ENCODE measurements around the gene NKAIN2. TPM values are rescaled to one million over a fixed set of nuclear protein-coding genes. Genes with fewer than 3 reads are reported as not detected.

The NKAIN2 gene
- total RNA-seq, 4 donors from 2014 or later = 0.11 to 1.0 (median 0.94) TPM; not detected in 1

DNA sequence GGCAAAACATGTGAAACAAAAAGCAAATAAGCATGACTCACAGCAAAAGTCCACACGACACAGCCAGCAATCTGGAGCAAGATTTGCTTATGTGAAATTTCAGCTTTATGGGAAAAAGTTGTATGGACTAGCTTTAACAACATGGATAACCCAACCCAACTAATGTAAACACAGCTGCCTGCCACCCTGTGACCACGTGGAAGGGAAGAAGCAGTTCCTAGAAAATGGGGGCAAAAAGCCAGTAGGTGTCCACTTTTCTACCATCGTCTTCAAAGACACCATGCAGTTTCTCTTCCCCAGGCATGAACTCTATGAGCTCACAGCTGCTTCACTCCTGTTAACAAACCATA is 733.2 kb downstream of the NKAIN2 start:
- no peak for DNase-seq
- WGBS, 2 donors = 60 to 69% methylated on average over 3 of the region's 3 CpGs
- no peak for TF ChIP-seq CTCF (IDR thresholded peaks at IDR 0.05)
- no peak for TF ChIP-seq POLR2A (IDR thresholded peaks at IDR 0.05)
- no peaks in the 10 kb centered on the region for H3K36me3 ChIP-seq
- H3K27me3 ChIP-seq = no peaks in the 10 kb centered on the region
- no peaks in the 10 kb centered on the region for H3K4me1 ChIP-seq
- H3K4me3 ChIP-seq (replicated peaks in 1 of 3) = no peak overlapping the region
- intact Hi-C loops (cut with DNase I) = no loop called here
- no peak overlapping the region for H3K27ac ChIP-seq
- no peaks in the 10 kb centered on the region for H3K9me3 ChIP-seq

- no peak for DNase-seq
- no peaks in the 10 kb centered on the region for H3K4me1 ChIP-seq
- no peaks in the 10 kb centered on the region for H3K36me3 ChIP-seq
- intact Hi-C loops (cut with DNase I) = no loop called here
- H3K4me3 ChIP-seq (replicated peaks in 1 of 3) = no peak overlapping the region
- no peak for TF ChIP-seq CTCF (IDR thresholded peaks at IDR 0.05)
- TF ChIP-seq POLR2A (IDR thresholded peaks at IDR 0.05) = no peak
- H3K27ac ChIP-seq = no peak overlapping the region
- H3K27me3 ChIP-seq = no peaks in the 10 kb centered on the region
- H3K9me3 ChIP-seq = no peaks in the 10 kb centered on the region
These were observed 735.4 kb downstream of the NKAIN2 start for GRCh38 chr6:124539096-124539495.

DNA sequence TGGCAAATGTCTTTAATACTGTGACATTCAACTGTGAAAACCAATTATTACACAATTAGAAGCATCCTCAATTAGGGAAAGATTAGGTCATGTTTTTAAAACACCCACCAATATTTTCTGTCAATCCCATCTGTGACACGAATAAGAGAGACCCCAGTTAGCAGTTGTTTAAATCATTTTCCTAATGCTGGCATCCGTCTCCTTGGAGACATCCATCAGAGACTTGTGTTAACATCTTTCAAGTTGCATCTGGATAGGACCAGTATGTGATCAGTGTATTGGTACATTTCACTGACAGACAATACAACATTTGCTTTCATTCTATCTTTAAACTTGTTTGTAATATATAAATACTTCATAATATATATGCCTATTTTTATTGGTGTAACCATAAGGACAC is 737.9 kb downstream of the NKAIN2 start:
- intact Hi-C loops (cut with DNase I) = no loop called here
- TF ChIP-seq CTCF (IDR thresholded peaks at IDR 0.05) (no peak), POLR2A (IDR thresholded peaks at IDR 0.05) (no peak)
- H3K4me3 ChIP-seq (replicated peaks in 1 of 3) = no peak overlapping the region
- DNase-seq = no peak
- no peaks in the 10 kb centered on the region for H3K36me3 ChIP-seq
- WGBS, 2 donors = 86 to 94% methylated on average over 2 of the region's 2 CpGs
- no peak overlapping the region for H3K27ac ChIP-seq
- H3K9me3 ChIP-seq = no peaks in the 10 kb centered on the region
- no peaks in the 10 kb centered on the region for H3K4me1 ChIP-seq
- no peaks in the 10 kb centered on the region for H3K27me3 ChIP-seq

DNA sequence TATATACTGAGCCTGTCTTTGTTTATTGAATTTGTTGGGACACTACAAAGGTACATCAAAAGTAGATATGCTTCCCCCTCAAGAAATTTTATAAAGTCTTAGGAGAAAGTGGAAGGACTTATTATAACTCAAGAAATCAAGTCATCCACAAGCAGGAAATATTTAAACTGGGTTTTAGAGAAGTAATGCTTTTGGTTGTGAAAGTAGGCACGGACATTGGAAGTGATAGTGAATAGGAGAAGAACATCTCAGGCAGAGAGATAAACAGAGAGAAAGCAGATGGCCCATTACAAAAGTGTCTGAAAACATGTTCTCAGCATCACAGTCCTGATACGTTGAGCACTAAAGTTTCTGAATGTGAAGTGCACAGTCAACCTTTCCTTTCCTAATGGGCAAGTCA is 742.9 kb downstream of the NKAIN2 start:
- 58 to 62% methylated on average over 2 of the region's 2 CpGs for WGBS, 2 donors
- Histone ChIP-seq H3K27me3 (no peaks in the 10 kb centered on the region), H3K4me3 (replicated peaks in 1 of 3) (no peak overlapping the region), H3K27ac (no peak overlapping the region), H3K9me3 (no peaks in the 10 kb centered on the region), H3K4me1 (no peaks in the 10 kb centered on the region), H3K36me3 (no peaks in the 10 kb centered on the region)
- intact Hi-C loops (cut with DNase I) = no loop called here
- TF ChIP-seq CTCF (IDR thresholded peaks at IDR 0.05) (no peak), POLR2A (IDR thresholded peaks at IDR 0.05) (no peak)
- no peak for DNase-seq

- DNase-seq = no peak
- WGBS, 2 donors = 80 to 86% methylated on average over 3 of the region's 3 CpGs
- Histone ChIP-seq H3K9me3 (no peaks in the 10 kb centered on the region), H3K27me3 (no peaks in the 10 kb centered on the region), H3K27ac (no peak overlapping the region), H3K4me1 (no peaks in the 10 kb centered on the region), H3K36me3 (no peaks in the 10 kb centered on the region), H3K4me3 (replicated peaks in 1 of 3) (no peak overlapping the region)
- intact Hi-C loops (cut with DNase I) = no loop called here
- TF ChIP-seq POLR2A (IDR thresholded peaks at IDR 0.05) (no peak), CTCF (IDR thresholded peaks at IDR 0.05) (no peak)
These were observed 748.1 kb downstream of the NKAIN2 start for GRCh38 chr6:124551711-124552233.

Measured in thyroid gland (tissue), 4 donors.